H1 (cell line): Measurements from ENCODE around the gene LRRK1. TPM values are rescaled to one million over a fixed set of nuclear protein-coding genes. Genes with fewer than 3 reads are reported as not detected.

Experiments used
- CTCF ChIA-PET: fragments of 300-600 bp; sonication (Branson Sonifier 250); formaldehyde crosslinking; loops from one replicate; lab custom pipeline; 2021; ENCODE audit not compliant: partially characterized antibody; lab: Charles Lee
- POLR2A ChIA-PET: fragments of 300-600 bp; sonication (Branson Sonifier 250); formaldehyde crosslinking; loops from one replicate; lab custom pipeline; 2021; ENCODE audit warnings: inconsistent platforms; ENCODE audit not compliant: partially characterized antibody; lab: Charles Lee
- DNase-seq, 2 experiments: peaks; one replicate each; pipeline versions ENCODE4 v3.0.0 to v3.0.0-alpha.2; 2010 to 2022; ENCODE audit warnings: low spot score in 2 of 2, low read depth in 1 of 2, mixed read lengths in 1 of 2
- FAIRE-seq: peaks from 2 replicates; lab custom pipeline; 2011; peaks lifted over from hg19 to GRCh38; lab: Jason Lieb, UNC
- H2AFZ ChIP-seq: 2 replicates; pipeline ENCODE4 v1.8.1; 2012; ENCODE audit warnings: low read length, inconsistent platforms
- H2AK5ac ChIP-seq: 2 replicates; pipeline ENCODE4 v1.6.1; 2013; ENCODE audit warnings: low read depth, low read length
- H2BK120ac ChIP-seq: replicated peaks from 2 replicates; pipeline ENCODE3; 2013; ENCODE audit warnings: low read depth, low read length, inconsistent platforms
- H2BK12ac ChIP-seq: 2 replicates; pipeline ENCODE4 v1.6.1; 2013; ENCODE audit warnings: low read depth, low read length
- H2BK15ac ChIP-seq: 2 replicates; pipeline ENCODE4 v1.6.1; 2013; ENCODE audit warnings: low read length
- H2BK20ac ChIP-seq: 2 replicates; pipeline ENCODE4 v1.6.1; 2013; ENCODE audit warnings: low read length
- H2BK5ac ChIP-seq: 2 replicates; pipeline ENCODE4 v1.6.1; 2013; ENCODE audit warnings: low read depth, low read length
- H3K14ac ChIP-seq: 2 replicates; pipeline ENCODE4 v1.6.1; 2013; ENCODE audit warnings: inconsistent platforms; ENCODE audit not compliant: insufficient read length
- H3K18ac ChIP-seq: 2 replicates; pipeline ENCODE4 v1.6.1; 2013; ENCODE audit warnings: low read length; ENCODE audit errors: extremely low read depth
- H3K23ac ChIP-seq: 2 replicates; pipeline ENCODE4 v1.6.1; 2013; ENCODE audit warnings: inconsistent platforms; ENCODE audit not compliant: insufficient read length
- H3K23me2 ChIP-seq: 2 replicates; pipeline ENCODE4 v1.6.1; 2013; ENCODE audit warnings: low read depth, low read length
- H3K27ac ChIP-seq: 2 replicates; pipeline ENCODE4 v1.6.1; 2011; ENCODE audit warnings: low read depth, low read length, inconsistent platforms
- H3K27me3 ChIP-seq, 4 experiments: replicated peaks in 1 of 4; 1 replicate in 1 of 4; 2 replicates in 3 of 4; pipeline versions ENCODE4 v1.6.1 to v1.8.1; 2011 to 2013; ENCODE audit warnings: low read length in 3 of 4, mild to moderate bottlenecking in 3 of 4, inconsistent platforms in 2 of 4, mixed read lengths in 2 of 4, moderate library complexity in 1 of 4; ENCODE audit not compliant: control insufficient read depth in 3 of 4, insufficient read depth in 3 of 4; ENCODE audit errors: extremely low read depth in 1 of 4
- H3K36me3 ChIP-seq, 4 experiments: 2 replicates each; pipeline versions ENCODE4 v1.6.1 to v1.8.1; 2011 to 2013; ENCODE audit warnings: mild to moderate bottlenecking in 4 of 4, low read length in 3 of 4, moderate library complexity in 2 of 4, control low read depth in 1 of 4, inconsistent platforms in 1 of 4; ENCODE audit not compliant: insufficient read depth in 4 of 4, control insufficient read depth in 2 of 4
- H3K4ac ChIP-seq: replicated peaks from 2 replicates; pipeline ENCODE3; 2013; ENCODE audit warnings: low read length, low read depth, mixed read lengths, inconsistent platforms; ENCODE audit not compliant: insufficient read length
- H3K4me1 ChIP-seq, 4 experiments: replicated peaks in 1 of 4; 1 replicate in 1 of 4; 2 replicates in 3 of 4; pipeline versions ENCODE4 v1.6.1 to v1.8.1; 2011 to 2013; ENCODE audit warnings: low read length in 3 of 4, inconsistent platforms in 2 of 4, mixed read lengths in 1 of 4; ENCODE audit not compliant: insufficient read depth in 4 of 4, control insufficient read depth in 3 of 4
- H3K4me2 ChIP-seq, 2 experiments: 2 replicates each; pipeline versions ENCODE4 v1.6.1 to v1.8.1; 2011 to 2013; ENCODE audit warnings: low read depth in 2 of 2, low read length in 2 of 2, control low read depth in 1 of 2, inconsistent platforms in 1 of 2, mild to moderate bottlenecking in 1 of 2; ENCODE audit not compliant: insufficient read depth in 1 of 2
- H3K4me3 ChIP-seq, 4 experiments: fragments of 200-600, 300-600 bp in 1 of 4; sonication (generic), shearing (Covaris generic), sonication (Bioruptor Twin) in 1 of 4; 2 replicates each; pipeline versions ENCODE4 v1.5.1 to v1.8.1; 2011 to 2016; ENCODE audit warnings: low read length in 4 of 4, low read depth in 3 of 4, control low read depth in 2 of 4, inconsistent platforms in 2 of 4, mild to moderate bottlenecking in 2 of 4, mixed read lengths in 1 of 4, moderate library complexity in 1 of 4; ENCODE audit not compliant: insufficient read depth in 2 of 4; ENCODE audit errors: extremely low read depth in 1 of 4
- H3K56ac ChIP-seq: replicated peaks from 2 replicates; pipeline ENCODE3; 2013; ENCODE audit warnings: low read depth, mild to moderate bottlenecking, mixed read lengths, low read length, inconsistent platforms; ENCODE audit not compliant: insufficient read length
- H3K79me1 ChIP-seq: 2 replicates; pipeline ENCODE4 v1.6.1; 2013; ENCODE audit warnings: low read depth, low read length, control low read depth
- H3K79me2 ChIP-seq, 2 experiments: 2 replicates each; pipeline versions ENCODE4 v1.6.1 to v1.8.1; 2012 to 2013; ENCODE audit warnings: low read length in 2 of 2, mild to moderate bottlenecking in 2 of 2, inconsistent platforms in 1 of 2; ENCODE audit not compliant: insufficient read depth in 2 of 2, control insufficient read depth in 1 of 2
- H3K9ac ChIP-seq, 4 experiments: replicated peaks in 1 of 4; 1 replicate in 1 of 4; 2 replicates in 3 of 4; pipeline versions ENCODE4 v1.6.1 to v1.8.1; 2011 to 2013; ENCODE audit warnings: low read depth in 3 of 4, low read length in 3 of 4, control low read depth in 2 of 4, mild to moderate bottlenecking in 2 of 4, moderate library complexity in 2 of 4, inconsistent platforms in 1 of 4; ENCODE audit errors: extremely low read depth in 1 of 4
- H3K9me3 ChIP-seq, 2 experiments: 2 replicates each; pipeline versions ENCODE4 v1.6.1 to v1.8.1; 2012 to 2013; ENCODE audit warnings: mild to moderate bottlenecking in 2 of 2, moderate library complexity in 2 of 2, control low read depth in 1 of 2, inconsistent platforms in 1 of 2, low read depth in 1 of 2, low read length in 1 of 2, mixed read lengths in 1 of 2; ENCODE audit not compliant: insufficient read depth in 2 of 2
- H4K20me1 ChIP-seq, 2 experiments: replicated peaks in 1 of 2; 2 replicates each; pipeline versions ENCODE3 to v1.8.1; 2011 to 2013; ENCODE audit warnings: inconsistent platforms in 2 of 2, low read length in 2 of 2, mild to moderate bottlenecking in 1 of 2; ENCODE audit not compliant: insufficient read depth in 2 of 2, control insufficient read depth in 1 of 2
- H4K5ac ChIP-seq: 2 replicates; pipeline ENCODE4 v1.6.1; 2013; ENCODE audit warnings: low read length, low read depth, mixed read lengths, inconsistent platforms; ENCODE audit not compliant: insufficient read length
- H4K8ac ChIP-seq: 2 replicates; pipeline ENCODE4 v1.8.0; 2013; ENCODE audit warnings: mild to moderate bottlenecking, moderate library complexity, low read length, inconsistent platforms; ENCODE audit not compliant: insufficient read depth; ENCODE audit errors: extremely low read depth
- H4K91ac ChIP-seq: replicated peaks from 2 replicates; pipeline ENCODE3; 2013; ENCODE audit warnings: low read length, mixed read lengths, inconsistent platforms; ENCODE audit not compliant: insufficient read length
- BCL11A ChIP-seq, 2 experiments: IDR thresholded peaks; one replicate each; pipeline ENCODE4 v1.6.1; 2011; ENCODE audit warnings: low read depth in 2 of 2, low read length in 2 of 2, mild to moderate bottlenecking in 2 of 2
- CEBPB ChIP-seq: IDR thresholded peaks from 2 replicates; pipeline ENCODE4 v1.6.1; 2012; ENCODE audit warnings: low read depth, low read length
- CREB1 ChIP-seq: IDR thresholded peaks from 2 replicates; pipeline ENCODE4 v1.6.1; 2012; ENCODE audit warnings: inconsistent platforms
- CTCF ChIP-seq, 3 experiments: IDR thresholded peaks; 1 replicate in 2 of 3; 2 replicates in 1 of 3; pipeline versions ENCODE4 v1.5.1 to v1.6.1; 2011; ENCODE audit warnings: low read length in 3 of 3, mild to moderate bottlenecking in 3 of 3, inconsistent platforms in 2 of 3, low read depth in 1 of 3, moderate library complexity in 1 of 3; ENCODE audit not compliant: insufficient read depth in 1 of 3; ENCODE audit errors: control extremely low read depth in 1 of 3
- EZH2 ChIP-seq: fragments of 200-600 bp; sonication (generic); IDR thresholded peaks from 2 replicates; pipeline ENCODE4 v1.7.1; 2012; ENCODE audit warnings: low read depth, mild to moderate bottlenecking, moderate library complexity, low read length, inconsistent platforms; ENCODE audit not compliant: severe bottlenecking
- GTF2F1 ChIP-seq: IDR thresholded peaks from 2 replicates; pipeline ENCODE4 v1.6.1; 2012; ENCODE audit warnings: low read depth, low read length, improper control_type of control experiment, borderline replicate concordance
- PHF8 ChIP-seq: fragments of 200-600 bp; sonication (generic); conservative IDR thresholded peaks from 2 replicates; pipeline ENCODE4 v1.7.1; 2012; ENCODE audit warnings: low read depth, mild to moderate bottlenecking, inconsistent platforms, low read length, moderate library complexity
- RBBP5 ChIP-seq: IDR thresholded peaks from 2 replicates; pipeline ENCODE4 v1.7.1; 2012; ENCODE audit warnings: low read depth, mild to moderate bottlenecking, inconsistent platforms, low read length, moderate library complexity, borderline replicate concordance
- SP4 ChIP-seq: IDR thresholded peaks from 2 replicates; pipeline ENCODE4 v1.6.1; 2012; ENCODE audit warnings: low read length, inconsistent platforms
- TAF1 ChIP-seq: IDR thresholded peaks from 2 replicates; pipeline ENCODE4 v1.6.1; 2011; ENCODE audit warnings: mild to moderate bottlenecking, low read depth, low read length
- YY1 ChIP-seq: IDR thresholded peaks from 2 replicates; pipeline ENCODE4 v1.6.1; 2011; ENCODE audit warnings: low read depth, mild to moderate bottlenecking, low read length
- ZNF274 ChIP-seq: IDR thresholded peaks from 2 replicates; pipeline ENCODE4 v1.7.0; 2012; ENCODE audit warnings: low read length, borderline replicate concordance; ENCODE audit errors: extremely low read depth
- polyA plus RNA-seq, 7 experiments: library from polyadenylated mRNA; depleted of rRNA in 3 of 7; stranded (reverse) in 5 of 7; unstranded in 2 of 7; fragments of >200 nt in 5 of 7; fragments of 200-250 nt in 2 of 7; gene quantifications; 1 replicate in 5 of 7; 2 replicates in 1 of 7; 4 replicates in 1 of 7; pipeline versions ENCODE4 v1.2.1 to v1.2.3, GENCODE V29; 2011 to 2013; ENCODE audit warnings: missing spikeins in 2 of 7, mixed read lengths in 2 of 7
- total RNA-seq: library from RNA; stranded (reverse); fragmentation: NEBNext Ultra II Directional; extraction: Animal tissue kit (Norgen Biotek cat#: 25700); gene quantifications from 2 replicates; pipeline ENCODE4 v1.2.1, GENCODE V29; 2021

Gene LRRK1
- total and polyA plus RNA-seq, 2 of the 8 experiments (the other 6 are each of a cell fraction or from before 2014, with no cell fraction given), result 1.2 to 3.6 TPM

- TF ChIP-seq CEBPB (no peak), ZNF274 (no peak)
Measured at GRCh38 chr15:101033801-101034200, 114.6 kb downstream of the LRRK1 start (continued).

GRCh38 chr15:101035611-101036010, 116.5 kb downstream of the LRRK1 start:
- no peaks in the 10 kb centered on the region; a peak in 1 of 4 replicates for H3K9me3 ChIP-seq
- no peak overlapping the region for H3K27ac ChIP-seq
- H4K91ac ChIP-seq, result no peak overlapping the region
- H3K4ac ChIP-seq, result no peak overlapping the region
- H4K5ac ChIP-seq, result no peak overlapping the region
- no peaks in the 10 kb centered on the region for H3K27me3 ChIP-seq
- H3K36me3 ChIP-seq, result no peaks in the 10 kb centered on the region
- ChIA-PET POLR2A (no interaction called here), CTCF (no interaction called here)
- H2BK15ac ChIP-seq, result no peak overlapping the region
- H2BK5ac ChIP-seq, result no peak overlapping the region
- no peaks in the 10 kb centered on the region for H4K20me1 ChIP-seq
- no peak overlapping the region for H3K14ac ChIP-seq
- no peak overlapping the region for H4K8ac ChIP-seq
- no peak overlapping the region for H2AFZ ChIP-seq
- H3K4me3 ChIP-seq, result no peak overlapping the region
- H2BK20ac ChIP-seq, result no peak overlapping the region
- FAIRE-seq, result no peak
- H2BK120ac ChIP-seq, result no peak overlapping the region
- no peak overlapping the region for H3K23ac ChIP-seq
- H3K9ac ChIP-seq, result no peak overlapping the region
- no peaks in the 10 kb centered on the region for H3K79me2 ChIP-seq
- H2BK12ac ChIP-seq, result no peak overlapping the region
- H2AK5ac ChIP-seq, result no peak overlapping the region
- H3K18ac ChIP-seq, result no peak overlapping the region
- H3K23me2 ChIP-seq, result no peaks in the 10 kb centered on the region
- no peaks in the 10 kb centered on the region for H3K79me1 ChIP-seq
- no peak overlapping the region for H3K56ac ChIP-seq
- H3K4me1 ChIP-seq, result no peaks in the 10 kb centered on the region
- no peak for DNase-seq
- no peak overlapping the region for H3K4me2 ChIP-seq
- TF ChIP-seq YY1, result no peak
- TF ChIP-seq EZH2, result no peak
- TF ChIP-seq TAF1, result no peak
- no peak for TF ChIP-seq ZNF274
- no peak for TF ChIP-seq CREB1
- TF ChIP-seq PHF8, result no peak
- no peak for TF ChIP-seq BCL11A (IDR thresholded peaks at IDR 0.05; ENCODE audit: low read depth in 2 of 2, low read length in 2 of 2)
- no peak for TF ChIP-seq CEBPB
- no peak for TF ChIP-seq GTF2F1
- no peak for TF ChIP-seq RBBP5
- no peak for TF ChIP-seq SP4
- TF ChIP-seq CTCF (IDR thresholded peaks at IDR 0.05; ENCODE audit: control extremely low read depth in 1 of 3, insufficient read depth in 1 of 3, low read depth in 1 of 3, low read length in 3 of 3), result no peak
